Measurements from ENCODE around the gene HSD17B12. TPM values are rescaled to one million over a fixed set of nuclear protein-coding genes. Genes with fewer than 3 reads are reported as not detected.

Gene HSD17B12
- total RNA-seq, 1 donor from 2014 or later, result 58.3 TPM

DNA sequence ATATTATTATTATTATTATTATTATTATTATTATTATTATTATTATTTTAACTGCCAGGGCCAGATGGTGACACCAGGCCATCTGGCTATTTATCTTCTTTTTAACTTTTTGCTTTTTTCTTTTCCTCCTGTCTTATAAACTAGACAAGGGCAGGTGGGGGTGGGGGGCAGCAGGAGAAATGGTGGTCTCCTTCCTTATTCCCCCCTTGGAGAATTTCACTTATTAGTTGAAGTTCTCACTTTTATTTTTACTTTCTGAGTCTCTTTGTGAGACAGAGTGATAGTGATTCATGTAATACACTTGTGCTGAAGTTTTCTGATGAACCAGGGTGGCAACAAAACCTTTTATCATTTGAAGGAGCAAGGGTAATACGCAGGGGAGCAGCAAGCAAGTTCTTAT is 103.8 kb downstream of the HSD17B12 start:
- no peak for DNase-seq
- H3K4me3 Mint-ChIP-seq, result no peak overlapping the region
- no peak for ATAC-seq (ENCODE audit: low read depth)
- TF ChIP-seq, protein P1, sequence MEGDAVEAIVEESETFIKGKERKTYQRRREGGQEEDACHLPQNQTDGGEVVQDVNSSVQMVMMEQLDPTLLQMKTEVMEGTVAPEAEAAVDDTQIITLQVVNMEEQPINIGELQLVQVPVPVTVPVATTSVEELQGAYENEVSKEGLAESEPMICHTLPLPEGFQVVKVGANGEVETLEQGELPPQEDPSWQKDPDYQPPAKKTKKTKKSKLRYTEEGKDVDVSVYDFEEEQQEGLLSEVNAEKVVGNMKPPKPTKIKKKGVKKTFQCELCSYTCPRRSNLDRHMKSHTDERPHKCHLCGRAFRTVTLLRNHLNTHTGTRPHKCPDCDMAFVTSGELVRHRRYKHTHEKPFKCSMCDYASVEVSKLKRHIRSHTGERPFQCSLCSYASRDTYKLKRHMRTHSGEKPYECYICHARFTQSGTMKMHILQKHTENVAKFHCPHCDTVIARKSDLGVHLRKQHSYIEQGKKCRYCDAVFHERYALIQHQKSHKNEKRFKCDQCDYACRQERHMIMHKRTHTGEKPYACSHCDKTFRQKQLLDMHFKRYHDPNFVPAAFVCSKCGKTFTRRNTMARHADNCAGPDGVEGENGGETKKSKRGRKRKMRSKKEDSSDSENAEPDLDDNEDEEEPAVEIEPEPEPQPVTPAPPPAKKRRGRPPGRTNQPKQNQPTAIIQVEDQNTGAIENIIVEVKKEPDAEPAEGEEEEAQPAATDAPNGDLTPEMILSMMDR (IDR thresholded peaks at IDR 0.05), result no peak
- CTCF ChIA-PET, result no interaction called here
- peaks cover 27% of the 10 kb centered on the region for H3K9me3 Mint-ChIP-seq
- intact Hi-C loops (cut with micrococcal nuclease), result no loop called here
- no peaks in the 10 kb centered on the region for H3K27me3 Mint-ChIP-seq
- POLR2A ChIA-PET, result no interaction called here
- H3K4me1 Mint-ChIP-seq, result peaks cover 19% of the 10 kb centered on the region
- H3K27ac Mint-ChIP-seq, result no peak overlapping the region
- peaks cover 51% of the 10 kb centered on the region for H3K36me3 Mint-ChIP-seq (ENCODE audit: low read depth)

DNA sequence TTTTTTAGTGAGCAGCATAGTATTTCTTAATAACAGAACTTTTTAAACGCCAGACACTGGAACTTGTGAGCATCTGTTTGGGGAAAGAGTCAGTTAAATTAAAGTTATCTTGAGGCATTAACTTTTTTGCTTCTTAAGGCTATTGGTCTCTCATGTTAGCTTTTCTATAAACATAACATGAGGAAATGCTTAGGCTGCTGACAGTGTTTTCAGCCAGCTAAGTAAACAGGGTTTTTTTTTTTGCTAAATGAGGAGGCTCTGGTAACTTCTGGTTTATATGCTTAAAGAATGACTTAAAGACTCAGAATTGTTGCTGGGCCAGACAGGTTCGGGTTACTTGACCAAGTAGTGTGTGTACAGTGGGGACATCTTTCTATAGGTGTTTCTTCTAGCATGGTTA is 104.3 kb downstream of the HSD17B12 start:
- Mint-ChIP-seq H3K27me3 (no peaks in the 10 kb centered on the region), H3K27ac (no peak overlapping the region), H3K36me3 (ENCODE audit: low read depth) (peaks cover 46% of the 10 kb centered on the region), H3K4me3 (no peak overlapping the region), H3K9me3 (peaks cover 27% of the 10 kb centered on the region), H3K4me1 (peaks cover 19% of the 10 kb centered on the region)
- CTCF ChIA-PET, result no interaction called here
- TF ChIP-seq, protein P1 (IDR thresholded peaks at IDR 0.05), result no peak
- DNase-seq (no peak), ATAC-seq (ENCODE audit: low read depth) (no peak)
- intact Hi-C loops (cut with micrococcal nuclease), result no loop called here
- POLR2A ChIA-PET, result no interaction called here

DNA sequence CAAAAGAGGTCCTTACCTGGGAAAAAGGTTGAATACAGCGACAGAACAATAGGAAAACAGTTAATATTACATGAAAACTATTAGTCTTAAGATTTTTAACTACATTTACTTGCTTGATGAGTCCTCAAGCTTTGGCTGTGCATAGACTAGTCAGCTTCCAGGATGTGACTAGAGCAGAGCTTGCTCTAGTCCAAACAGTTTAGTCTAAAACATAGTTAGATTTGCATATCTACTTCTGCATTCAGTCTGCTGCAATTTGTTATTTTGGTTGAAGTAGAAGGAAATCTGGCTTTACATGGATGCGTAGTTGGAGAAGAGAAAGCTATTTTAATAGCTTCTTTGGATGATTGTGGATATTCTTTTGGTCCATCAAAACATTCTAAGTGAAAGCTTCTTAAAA is 104.8 kb downstream of the HSD17B12 start:
- DNase-seq (no peak), ATAC-seq (ENCODE audit: low read depth) (no peak)
- Mint-ChIP-seq H3K27ac (no peak overlapping the region), H3K36me3 (ENCODE audit: low read depth) (peaks cover 43% of the 10 kb centered on the region), H3K4me3 (no peak overlapping the region), H3K4me1 (peaks cover 19% of the 10 kb centered on the region), H3K27me3 (no peaks in the 10 kb centered on the region), H3K9me3 (peaks cover 27% of the 10 kb centered on the region)
- intact Hi-C loops (cut with micrococcal nuclease), result no loop called here
- POLR2A ChIA-PET, result no interaction called here
- CTCF ChIA-PET, result no interaction called here
- TF ChIP-seq, protein P1 (IDR thresholded peaks at IDR 0.05), result no peak

- CTCF ChIA-PET, result no interaction called here
- POLR2A ChIA-PET, result no interaction called here
These were observed 105.5 kb downstream of the HSD17B12 start for GRCh38 chr11:43786016-43786415.

GRCh38 chr11:43787824-43788223 is 107.3 kb downstream of the HSD17B12 start:
- ChIA-PET CTCF (no interaction called here), POLR2A (interaction anchor here (0.6 kb wide), 1 partner anchor 145 kb away, joined by 3 read pairs; no protein-coding TSS in a partner anchor)
- peaks cover 19% of the 10 kb centered on the region for H3K4me1 Mint-ChIP-seq
- H3K27ac Mint-ChIP-seq, result no peak overlapping the region
- peaks cover 30% of the 10 kb centered on the region for H3K36me3 Mint-ChIP-seq (ENCODE audit: low read depth)
- H3K27me3 Mint-ChIP-seq, result no peaks in the 10 kb centered on the region
- intact Hi-C loops (cut with micrococcal nuclease), result no loop called here
- H3K9me3 Mint-ChIP-seq, result peaks cover 17% of the 10 kb centered on the region
- no peak overlapping the region for H3K4me3 Mint-ChIP-seq
- DNase-seq, result no peak
- TF ChIP-seq, protein P1 (IDR thresholded peaks at IDR 0.05), result no peak
- no peak for ATAC-seq (ENCODE audit: low read depth)

More at GRCh38 chr11:43786016-43786415, 105.5 kb downstream of the HSD17B12 start:
- DNase-seq, result no peak
- intact Hi-C loops (cut with micrococcal nuclease), result no loop called here
- TF ChIP-seq, protein P1 (IDR thresholded peaks at IDR 0.05), result no peak
- Mint-ChIP-seq H3K4me1 (peaks cover 19% of the 10 kb centered on the region), H3K4me3 (no peak overlapping the region), H3K27ac (no peak overlapping the region), H3K9me3 (peaks cover 26% of the 10 kb centered on the region), H3K36me3 (ENCODE audit: low read depth) (peaks cover 43% of the 10 kb centered on the region), H3K27me3 (no peaks in the 10 kb centered on the region)
- no peak for ATAC-seq (ENCODE audit: low read depth)
